Neural crest cell (in vitro differentiated cells): Measurements from ENCODE around the gene RPL15. TPM values are rescaled to one million over a fixed set of nuclear protein-coding genes. Genes with fewer than 3 reads are reported as not detected.

ENCODE experiments used
- DNase-seq: peaks from one replicate; pipeline ENCODE4 v3.0.0; 2021; ENCODE audit warnings: low read depth, mixed read lengths, low spot score
- H3K27ac Mint-ChIP-seq: one replicate; pipeline ENCODE4 v1.8.0; 2021; ENCODE audit warnings: mild to moderate bottlenecking, mixed read lengths; ENCODE audit not compliant: unreplicated experiment
- H3K27me3 Mint-ChIP-seq: 2 replicates; pipeline ENCODE4 v1.8.0; 2021; ENCODE audit warnings: low read depth, mild to moderate bottlenecking, mixed read lengths
- H3K36me3 Mint-ChIP-seq: 2 replicates; pipeline ENCODE4 v1.8.0; 2021; ENCODE audit warnings: low read depth, mild to moderate bottlenecking, mixed read lengths
- H3K4me1 Mint-ChIP-seq: 2 replicates; pipeline ENCODE4 v1.8.0; 2021; ENCODE audit warnings: mixed read lengths
- H3K4me3 Mint-ChIP-seq: one replicate; pipeline ENCODE4 v1.8.0; 2021; ENCODE audit warnings: mild to moderate bottlenecking, mixed read lengths
- H3K9me3 Mint-ChIP-seq: 2 replicates; pipeline ENCODE4 v1.8.0; 2021; ENCODE audit warnings: mixed read lengths
- total RNA-seq: library from RNA; stranded (reverse); gene quantifications from 2 replicates; pipeline ENCODE4 v1.2.1, GENCODE V29; 2021
- TF ChIP-seq, protein P1 (sequence below): fragments of 200-600 bp; sonication (generic); conservative IDR thresholded peaks from 2 replicates; pipeline ENCODE4 v1.5.0; 2021; ENCODE audit warnings: antibody characterized with exemption, mild to moderate bottlenecking

The RPL15 gene
- total RNA-seq, 1 donor from 2014 or later = 2,019 TPM

DNA sequence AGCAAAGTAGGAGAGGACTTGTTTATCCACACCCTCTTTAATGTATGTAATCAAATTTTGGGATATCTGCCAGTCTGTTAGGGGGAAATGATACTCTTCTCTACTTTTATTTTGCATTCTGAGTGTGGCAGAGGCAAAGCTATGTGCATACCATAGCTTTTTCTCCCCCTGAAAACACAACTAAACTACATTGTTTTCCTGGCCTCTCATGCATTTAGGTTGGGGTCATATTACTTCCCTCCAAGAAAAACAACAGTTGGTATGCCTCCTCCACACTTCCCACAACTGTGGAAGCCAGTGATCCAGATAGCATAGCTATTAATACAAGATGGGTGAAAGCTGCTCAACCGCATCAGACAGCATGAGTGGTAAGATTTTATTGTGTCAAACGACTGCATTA lies 6.9 kb downstream of the RPL15 start:
- no peak overlapping the region for H3K27ac Mint-ChIP-seq
- DNase-seq = no peak
- H3K9me3 Mint-ChIP-seq = no peaks in the 10 kb centered on the region
- H3K27me3 Mint-ChIP-seq = no peaks in the 10 kb centered on the region
- H3K4me1 Mint-ChIP-seq = peaks cover 20% of the 10 kb centered on the region
- peak overlapping the region; percentile 36 for H3K4me3 Mint-ChIP-seq
- H3K36me3 Mint-ChIP-seq = peaks cover 20% of the 10 kb centered on the region
- TF ChIP-seq, protein P1, sequence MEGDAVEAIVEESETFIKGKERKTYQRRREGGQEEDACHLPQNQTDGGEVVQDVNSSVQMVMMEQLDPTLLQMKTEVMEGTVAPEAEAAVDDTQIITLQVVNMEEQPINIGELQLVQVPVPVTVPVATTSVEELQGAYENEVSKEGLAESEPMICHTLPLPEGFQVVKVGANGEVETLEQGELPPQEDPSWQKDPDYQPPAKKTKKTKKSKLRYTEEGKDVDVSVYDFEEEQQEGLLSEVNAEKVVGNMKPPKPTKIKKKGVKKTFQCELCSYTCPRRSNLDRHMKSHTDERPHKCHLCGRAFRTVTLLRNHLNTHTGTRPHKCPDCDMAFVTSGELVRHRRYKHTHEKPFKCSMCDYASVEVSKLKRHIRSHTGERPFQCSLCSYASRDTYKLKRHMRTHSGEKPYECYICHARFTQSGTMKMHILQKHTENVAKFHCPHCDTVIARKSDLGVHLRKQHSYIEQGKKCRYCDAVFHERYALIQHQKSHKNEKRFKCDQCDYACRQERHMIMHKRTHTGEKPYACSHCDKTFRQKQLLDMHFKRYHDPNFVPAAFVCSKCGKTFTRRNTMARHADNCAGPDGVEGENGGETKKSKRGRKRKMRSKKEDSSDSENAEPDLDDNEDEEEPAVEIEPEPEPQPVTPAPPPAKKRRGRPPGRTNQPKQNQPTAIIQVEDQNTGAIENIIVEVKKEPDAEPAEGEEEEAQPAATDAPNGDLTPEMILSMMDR = no peak

DNA sequence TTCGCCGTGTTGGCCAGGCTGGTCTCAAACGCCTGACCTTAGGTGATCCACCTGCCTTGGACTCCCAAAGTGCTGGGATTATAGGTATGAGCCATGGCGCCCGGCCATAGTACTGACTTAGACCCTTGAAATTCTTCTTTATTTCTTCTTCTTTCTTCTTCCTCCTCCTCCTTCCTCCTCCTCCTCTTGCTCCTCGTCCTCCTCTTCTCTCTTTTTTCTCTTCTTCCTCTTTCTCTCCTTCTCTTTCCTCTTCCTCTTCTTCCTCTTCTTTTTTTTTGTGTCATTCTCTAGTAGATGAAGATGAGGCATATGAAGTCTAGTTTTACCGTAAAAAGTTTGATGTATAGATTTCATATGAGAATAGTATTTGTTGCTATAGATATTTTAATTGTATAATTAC lies 9.3 kb downstream of the RPL15 start:
- Mint-ChIP-seq H3K9me3 (no peaks in the 10 kb centered on the region), H3K4me3 (no peak overlapping the region), H3K27me3 (no peaks in the 10 kb centered on the region), H3K36me3 (peaks cover under 1% of the 10 kb centered on the region), H3K27ac (no peak overlapping the region), H3K4me1 (no peaks in the 10 kb centered on the region)
- no peak for DNase-seq
- TF ChIP-seq, protein P1 = no peak

DNA sequence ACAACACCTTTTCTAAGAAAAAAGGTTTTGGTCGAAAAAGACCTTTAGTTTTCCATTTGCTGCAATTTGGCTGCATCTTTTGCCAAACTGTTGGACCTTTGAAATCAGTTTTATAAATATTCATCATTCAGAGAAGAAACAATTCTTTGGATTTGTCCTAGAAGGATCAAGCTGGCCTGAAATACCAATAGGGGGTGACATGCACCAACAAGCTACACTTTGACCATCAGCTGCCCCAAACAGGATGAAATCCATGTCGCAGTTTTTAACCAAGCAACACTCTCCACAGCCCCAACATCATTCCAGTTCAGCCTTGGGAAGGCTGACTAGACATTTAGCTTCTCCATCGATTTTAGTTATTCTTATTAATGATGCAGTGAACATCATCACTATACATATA lies 9.8 kb downstream of the RPL15 start:
- H3K4me1 Mint-ChIP-seq = no peaks in the 10 kb centered on the region
- no peak overlapping the region for H3K4me3 Mint-ChIP-seq

DNA sequence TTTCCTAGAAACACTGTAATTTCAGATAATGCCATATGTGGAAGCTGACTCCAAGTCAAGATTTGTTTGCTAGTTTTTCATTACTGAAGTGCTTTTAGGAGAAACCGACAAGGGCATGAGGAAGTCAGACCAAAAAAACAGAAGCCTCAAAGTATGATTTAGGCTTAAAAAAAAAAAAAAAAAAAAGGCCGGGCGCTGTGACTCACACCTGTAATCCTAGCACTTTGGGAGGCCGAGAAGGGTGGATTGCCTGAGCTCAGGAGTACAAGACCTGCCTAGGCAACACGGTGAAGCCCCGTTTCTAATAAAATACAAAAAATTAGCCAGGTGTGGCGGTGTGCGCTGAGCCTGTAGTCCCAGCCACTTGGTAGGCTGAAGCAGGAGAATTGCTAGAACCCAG lies 11.6 kb downstream of the RPL15 start:
- H3K9me3 Mint-ChIP-seq = no peaks in the 10 kb centered on the region
- no peak for DNase-seq
- no peak overlapping the region for H3K27ac Mint-ChIP-seq
- no peaks in the 10 kb centered on the region for H3K36me3 Mint-ChIP-seq
- no peaks in the 10 kb centered on the region for H3K27me3 Mint-ChIP-seq
- no peak overlapping the region for H3K4me3 Mint-ChIP-seq
- peaks cover 3% of the 10 kb centered on the region for H3K4me1 Mint-ChIP-seq
- TF ChIP-seq, protein P1 = no peak

More for the DNA sequence above, 9.8 kb downstream of the RPL15 start:
- no peaks in the 10 kb centered on the region for H3K36me3 Mint-ChIP-seq
- no peak overlapping the region for H3K27ac Mint-ChIP-seq
- TF ChIP-seq, protein P1 = no peak
- H3K27me3 Mint-ChIP-seq = no peaks in the 10 kb centered on the region
- DNase-seq = no peak
- no peaks in the 10 kb centered on the region for H3K9me3 Mint-ChIP-seq

DNA sequence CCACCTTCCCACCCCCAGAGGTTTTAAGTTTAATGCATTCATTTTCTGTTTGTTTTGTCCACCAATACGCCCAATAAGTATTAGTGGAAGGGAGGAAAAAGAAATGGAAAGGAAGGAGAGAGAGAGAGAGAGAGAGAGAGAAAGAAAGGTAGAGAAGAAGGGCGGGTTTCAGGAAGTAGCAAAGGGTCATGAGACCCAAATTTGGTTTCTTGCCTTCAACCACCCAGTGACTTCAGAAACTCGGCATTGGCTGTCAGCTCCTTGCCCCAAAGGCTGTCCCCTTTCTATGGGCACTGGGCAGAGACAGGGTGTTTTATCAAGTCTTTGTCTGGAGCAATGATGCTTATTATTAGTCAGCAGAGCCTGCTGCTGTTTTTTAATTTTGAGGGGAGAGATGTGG lies 14.7 kb downstream of the RPL15 start:
- H3K27me3 Mint-ChIP-seq = no peaks in the 10 kb centered on the region
- TF ChIP-seq, protein P1 = no peak
- H3K9me3 Mint-ChIP-seq = no peaks in the 10 kb centered on the region
- no peak overlapping the region for H3K4me3 Mint-ChIP-seq
- H3K27ac Mint-ChIP-seq = no peak overlapping the region
- no peaks in the 10 kb centered on the region for H3K36me3 Mint-ChIP-seq
- DNase-seq = no peak
- H3K4me1 Mint-ChIP-seq = peaks cover 9% of the 10 kb centered on the region

DNA sequence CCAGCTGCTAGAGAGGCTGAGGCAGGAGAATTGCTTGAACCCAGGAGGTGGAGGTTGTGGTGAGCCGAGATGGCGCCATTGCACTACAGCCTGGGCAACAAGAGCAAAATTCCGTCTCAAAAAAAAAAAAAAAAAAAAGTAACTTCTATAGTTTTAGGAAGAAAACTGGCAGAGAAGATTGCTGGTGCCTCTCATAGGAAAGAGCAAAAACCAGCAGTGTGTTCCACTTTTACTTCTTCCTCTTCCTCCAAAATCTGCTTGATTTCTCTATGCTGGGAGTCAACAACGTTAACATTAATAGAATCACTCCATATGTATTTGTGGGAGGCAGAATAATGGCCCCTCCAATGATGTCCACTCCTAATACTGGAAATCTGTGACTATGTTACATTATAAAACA lies 15.6 kb downstream of the RPL15 start:
- H3K36me3 Mint-ChIP-seq = no peaks in the 10 kb centered on the region
- no peak overlapping the region for H3K4me3 Mint-ChIP-seq
- TF ChIP-seq, protein P1 = no peak
- H3K27me3 Mint-ChIP-seq = no peaks in the 10 kb centered on the region
- peaks cover 14% of the 10 kb centered on the region for H3K4me1 Mint-ChIP-seq
- no peak for DNase-seq
- H3K9me3 Mint-ChIP-seq = no peaks in the 10 kb centered on the region
- H3K27ac Mint-ChIP-seq = no peak overlapping the region
